Ishikawa (cell line): Measurements from ENCODE around the gene ADAMTSL1.

Source experiments
- CEBPB ChIP-seq: IDR thresholded peaks from 2 replicates; pipeline ENCODE4 v1.6.1; 2012
- CREB1 ChIP-seq: IDR thresholded peaks from 2 replicates; pipeline ENCODE4 v1.6.1; 2012; ENCODE audit warnings: low read depth
- EGR1 ChIP-seq: IDR thresholded peaks from 2 replicates; pipeline ENCODE4 v1.6.1; 2012
- EP300 ChIP-seq: IDR thresholded peaks from 2 replicates; pipeline ENCODE4 v1.6.1; 2012; ENCODE audit warnings: borderline replicate concordance
- FOXM1 ChIP-seq: IDR thresholded peaks from 2 replicates; pipeline ENCODE4 v1.6.1; 2012; ENCODE audit warnings: low read depth, borderline replicate concordance
- NFIC ChIP-seq: IDR thresholded peaks from 2 replicates; pipeline ENCODE4 v1.6.1; 2012
- RAD21 ChIP-seq: IDR thresholded peaks from 2 replicates; pipeline ENCODE4 v1.6.1; 2012; ENCODE audit warnings: low read depth
- TAF1 ChIP-seq: IDR thresholded peaks from 2 replicates; pipeline ENCODE4 v1.6.1; 2012; ENCODE audit warnings: low read depth, mild to moderate bottlenecking
- TCF12 ChIP-seq: IDR thresholded peaks from 2 replicates; pipeline ENCODE4 v1.6.1; 2012; ENCODE audit warnings: low read depth
- TEAD4 ChIP-seq: IDR thresholded peaks from 2 replicates; pipeline ENCODE4 v1.6.1; 2012
- YY1 ChIP-seq: IDR thresholded peaks from 2 replicates; pipeline ENCODE4 v1.6.1; 2012; ENCODE audit warnings: low read depth
- ZBTB7A ChIP-seq: IDR thresholded peaks from 2 replicates; pipeline ENCODE4 v1.6.1; 2012; ENCODE audit warnings: low read depth
- TF ChIP-seq, protein P1 (sequence below): IDR thresholded peaks from 2 replicates; pipeline ENCODE4 v1.6.1; 2012; ENCODE audit warnings: low read depth, mild to moderate bottlenecking
- TF ChIP-seq, protein P2 (sequence below): IDR thresholded peaks from 2 replicates; pipeline ENCODE4 v1.6.1; 2012
- TF ChIP-seq, protein P3 (sequence below): IDR thresholded peaks from 2 replicates; pipeline ENCODE4 v1.6.1; 2012

ADAMTSL1 gene

DNA sequence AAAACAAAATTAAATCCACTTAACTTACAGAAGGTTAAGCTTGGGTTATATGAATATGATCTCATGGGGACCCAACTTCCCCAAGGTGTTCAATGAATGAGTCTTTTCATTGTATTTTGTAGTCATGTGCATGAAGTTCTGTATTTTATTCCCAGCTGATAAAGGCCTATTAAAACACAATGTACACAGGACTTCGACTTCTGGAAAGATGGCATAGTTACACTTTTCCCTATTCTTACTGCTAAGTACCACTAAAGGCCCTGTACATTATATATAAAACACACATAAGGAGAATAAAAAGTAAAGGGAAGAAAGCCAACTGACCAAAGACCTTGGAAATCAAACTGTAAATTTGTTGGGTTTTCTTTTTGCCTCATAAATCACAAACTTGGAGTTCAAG lies 336.6 kb downstream of the ADAMTSL1 start:
- TF ChIP-seq YY1 (no peak), TCF12 (no peak), NFIC (no peak), TAF1 (no peak), EGR1 (no peak)
- TF ChIP-seq, protein P1, sequence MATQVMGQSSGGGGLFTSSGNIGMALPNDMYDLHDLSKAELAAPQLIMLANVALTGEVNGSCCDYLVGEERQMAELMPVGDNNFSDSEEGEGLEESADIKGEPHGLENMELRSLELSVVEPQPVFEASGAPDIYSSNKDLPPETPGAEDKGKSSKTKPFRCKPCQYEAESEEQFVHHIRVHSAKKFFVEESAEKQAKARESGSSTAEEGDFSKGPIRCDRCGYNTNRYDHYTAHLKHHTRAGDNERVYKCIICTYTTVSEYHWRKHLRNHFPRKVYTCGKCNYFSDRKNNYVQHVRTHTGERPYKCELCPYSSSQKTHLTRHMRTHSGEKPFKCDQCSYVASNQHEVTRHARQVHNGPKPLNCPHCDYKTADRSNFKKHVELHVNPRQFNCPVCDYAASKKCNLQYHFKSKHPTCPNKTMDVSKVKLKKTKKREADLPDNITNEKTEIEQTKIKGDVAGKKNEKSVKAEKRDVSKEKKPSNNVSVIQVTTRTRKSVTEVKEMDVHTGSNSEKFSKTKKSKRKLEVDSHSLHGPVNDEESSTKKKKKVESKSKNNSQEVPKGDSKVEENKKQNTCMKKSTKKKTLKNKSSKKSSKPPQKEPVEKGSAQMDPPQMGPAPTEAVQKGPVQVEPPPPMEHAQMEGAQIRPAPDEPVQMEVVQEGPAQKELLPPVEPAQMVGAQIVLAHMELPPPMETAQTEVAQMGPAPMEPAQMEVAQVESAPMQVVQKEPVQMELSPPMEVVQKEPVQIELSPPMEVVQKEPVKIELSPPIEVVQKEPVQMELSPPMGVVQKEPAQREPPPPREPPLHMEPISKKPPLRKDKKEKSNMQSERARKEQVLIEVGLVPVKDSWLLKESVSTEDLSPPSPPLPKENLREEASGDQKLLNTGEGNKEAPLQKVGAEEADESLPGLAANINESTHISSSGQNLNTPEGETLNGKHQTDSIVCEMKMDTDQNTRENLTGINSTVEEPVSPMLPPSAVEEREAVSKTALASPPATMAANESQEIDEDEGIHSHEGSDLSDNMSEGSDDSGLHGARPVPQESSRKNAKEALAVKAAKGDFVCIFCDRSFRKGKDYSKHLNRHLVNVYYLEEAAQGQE: no peak

DNA sequence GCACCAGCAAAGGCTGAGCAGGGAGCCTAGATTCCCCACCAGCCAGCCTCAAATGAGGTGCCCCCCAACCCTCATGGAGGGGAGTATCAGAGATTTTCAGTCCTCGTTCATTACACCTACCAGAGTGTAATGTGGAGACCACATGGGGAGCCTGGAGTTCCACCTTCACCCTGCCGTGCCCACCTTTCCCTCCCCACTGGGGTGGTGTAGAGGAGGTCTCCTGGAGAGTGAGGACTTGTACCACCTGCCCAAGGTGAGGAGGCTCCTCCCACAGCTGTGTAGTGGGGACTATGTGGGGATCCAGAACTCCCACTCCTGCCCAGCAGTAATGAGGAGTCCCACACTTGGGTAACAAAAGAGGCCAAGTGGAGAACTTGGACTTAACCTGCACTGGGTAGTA lies 337.2 kb downstream of the ADAMTSL1 start:
- TF ChIP-seq YY1 (no peak), TAF1 (no peak), ZBTB7A (no peak), FOXM1 (no peak), EGR1 (no peak), TEAD4 (no peak), TCF12 (no peak), RAD21 (no peak), EP300 (no peak), NFIC (no peak), CREB1 (no peak), CEBPB (no peak)
- TF ChIP-seq, protein P2, sequence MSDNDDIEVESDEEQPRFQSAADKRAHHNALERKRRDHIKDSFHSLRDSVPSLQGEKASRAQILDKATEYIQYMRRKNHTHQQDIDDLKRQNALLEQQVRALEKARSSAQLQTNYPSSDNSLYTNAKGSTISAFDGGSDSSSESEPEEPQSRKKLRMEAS: no peak
- TF ChIP-seq, protein P3, sequence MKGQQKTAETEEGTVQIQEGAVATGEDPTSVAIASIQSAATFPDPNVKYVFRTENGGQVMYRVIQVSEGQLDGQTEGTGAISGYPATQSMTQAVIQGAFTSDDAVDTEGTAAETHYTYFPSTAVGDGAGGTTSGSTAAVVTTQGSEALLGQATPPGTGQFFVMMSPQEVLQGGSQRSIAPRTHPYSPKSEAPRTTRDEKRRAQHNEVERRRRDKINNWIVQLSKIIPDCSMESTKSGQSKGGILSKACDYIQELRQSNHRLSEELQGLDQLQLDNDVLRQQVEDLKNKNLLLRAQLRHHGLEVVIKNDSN: no peak
- TF ChIP-seq, protein P1: no peak

DNA sequence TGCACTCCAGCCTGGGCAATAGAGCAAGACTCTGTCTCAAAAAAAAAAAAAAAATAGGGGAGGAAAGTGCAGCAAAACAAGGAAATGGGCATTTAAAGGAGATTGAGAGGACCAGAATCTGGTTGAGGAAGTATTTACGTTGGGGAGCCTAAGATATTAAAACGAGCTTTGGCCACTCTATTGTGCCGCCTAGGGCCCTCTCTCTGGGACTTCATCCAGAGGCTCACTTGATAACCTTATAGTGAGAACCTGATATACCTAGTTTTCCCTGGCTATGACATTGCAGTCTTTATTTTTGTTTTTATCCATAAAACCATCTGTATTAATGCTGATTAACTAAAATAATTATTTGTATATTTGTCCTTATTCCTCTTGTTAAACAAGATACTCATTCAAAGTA lies 345.5 kb downstream of the ADAMTSL1 start:
- TF ChIP-seq YY1 (no peak), CEBPB (no peak), RAD21 (no peak), EGR1 (no peak), FOXM1 (no peak), TCF12 (no peak), CREB1 (no peak), NFIC (no peak), TEAD4 (no peak)
- TF ChIP-seq, protein P2: no peak
- TF ChIP-seq, protein P3: no peak
- TF ChIP-seq, protein P1: no peak

DNA sequence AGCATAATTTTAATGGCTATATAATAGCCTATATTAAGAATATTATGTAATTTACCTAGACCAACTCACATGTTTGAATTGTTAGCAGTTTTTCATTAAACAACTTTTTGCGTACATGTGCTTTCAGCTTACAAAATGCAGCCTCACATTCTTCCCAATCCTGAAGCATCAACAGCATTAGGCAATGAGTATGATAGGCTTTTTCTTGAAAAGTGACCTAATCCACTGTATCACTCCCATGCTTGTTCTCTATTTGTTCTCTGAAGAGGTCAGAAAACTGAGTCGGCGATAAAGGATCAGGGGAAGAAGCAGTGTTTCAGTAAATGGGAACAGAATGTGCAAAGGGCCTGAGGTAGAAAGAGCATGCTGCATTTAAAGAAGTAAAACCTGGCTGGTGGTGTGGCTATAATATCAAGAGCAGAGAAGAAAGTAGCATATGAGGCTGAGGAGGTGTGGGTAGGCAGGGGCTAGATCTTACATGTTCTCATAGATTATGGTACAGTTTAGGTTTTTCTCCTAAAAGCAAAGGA lies 346.7 kb downstream of the ADAMTSL1 start:
- TF ChIP-seq, protein P2: no peak
- TF ChIP-seq NFIC: no peak
- TF ChIP-seq TEAD4: no peak
- TF ChIP-seq TCF12: no peak
- TF ChIP-seq EP300: no peak
- no peak for TF ChIP-seq CEBPB
- TF ChIP-seq ZBTB7A: no peak
- TF ChIP-seq FOXM1: no peak
- no peak for TF ChIP-seq TAF1
- TF ChIP-seq CREB1: no peak
- TF ChIP-seq, protein P1: no peak
- no peak for TF ChIP-seq YY1
- no peak for TF ChIP-seq EGR1
- TF ChIP-seq, protein P3: no peak
- TF ChIP-seq RAD21: no peak
